NT2/D1 (cell line): Measurements from ENCODE around the gene GLS2.

Experiments used
- YY1 ChIP-seq: IDR thresholded peaks from 2 replicates; pipeline ENCODE4 v1.6.1; 2011; ENCODE audit not compliant: insufficient read length, insufficient read depth
- ZNF274 ChIP-seq: IDR thresholded peaks from 2 replicates; pipeline ENCODE4 v1.6.1; 2011; ENCODE audit warnings: mild to moderate bottlenecking, low read depth, low read length

DNA sequence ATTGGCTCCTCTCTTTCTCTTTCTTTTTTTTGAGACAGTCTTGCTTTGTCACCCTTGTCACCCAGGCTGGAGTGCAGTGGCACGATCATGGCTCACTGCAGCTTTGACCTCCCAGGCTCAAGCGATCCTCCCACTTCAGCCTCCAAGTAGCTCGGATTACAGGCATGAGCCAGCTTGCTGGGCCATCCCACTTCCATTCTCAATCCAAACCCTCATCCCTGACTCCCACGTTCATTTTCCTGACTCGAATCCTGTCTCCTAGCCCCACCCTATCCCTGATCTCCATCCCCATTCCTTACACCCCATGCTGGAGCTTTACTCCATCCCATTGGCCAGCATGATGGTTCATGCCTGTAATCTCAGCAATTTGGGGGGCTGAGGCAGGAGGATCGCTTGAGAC lies 11.8 kb downstream of the GLS2 start:
- no peak for TF ChIP-seq YY1
- no peak for TF ChIP-seq ZNF274
